NCI-H2107 treated with DMSO at 0.1 percent for 48 hours (cell line): ENCODE data around the gene DLGAP1.
"Not testable (repeated sequence)": the region's sequence is repeated elsewhere in the genome, so short reads cannot be mapped to it uniquely, and the experiment has no call there.

Source experiments
- DNase-seq: peaks from one replicate; lab custom pipeline; 2025; ENCODE audit not compliant: unreplicated experiment; lab: John Stamatoyannopoulos, UW

DLGAP1 gene

GRCh38 chr18:4096486-4096885 lies 358.6 kb downstream of the DLGAP1 start:
- DNase-seq: no peak

DNA sequence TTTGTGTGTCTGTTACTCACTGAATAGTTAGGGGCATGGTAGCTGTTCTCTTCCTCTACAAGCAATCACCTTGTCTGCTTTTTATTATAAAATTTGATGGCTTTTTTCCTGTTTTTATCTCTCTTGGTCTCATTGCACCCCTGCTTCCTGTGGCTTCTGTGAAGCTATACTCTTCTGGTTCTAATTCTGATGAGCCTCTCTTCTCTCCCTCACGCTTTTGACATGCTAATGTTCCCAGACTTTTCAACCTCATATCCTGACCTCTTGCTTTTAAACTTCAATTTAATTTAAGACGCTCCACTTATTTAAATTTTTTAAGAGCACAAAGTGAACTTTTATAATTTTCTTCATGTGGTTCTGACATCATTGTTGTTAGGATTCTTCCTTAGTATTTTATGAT lies 361.4 kb downstream of the DLGAP1 start:
- DNase-seq: no peak

- no peak for DNase-seq
These were observed 370.7 kb downstream of the DLGAP1 start for GRCh38 chr18:4084382-4084900.

DNA sequence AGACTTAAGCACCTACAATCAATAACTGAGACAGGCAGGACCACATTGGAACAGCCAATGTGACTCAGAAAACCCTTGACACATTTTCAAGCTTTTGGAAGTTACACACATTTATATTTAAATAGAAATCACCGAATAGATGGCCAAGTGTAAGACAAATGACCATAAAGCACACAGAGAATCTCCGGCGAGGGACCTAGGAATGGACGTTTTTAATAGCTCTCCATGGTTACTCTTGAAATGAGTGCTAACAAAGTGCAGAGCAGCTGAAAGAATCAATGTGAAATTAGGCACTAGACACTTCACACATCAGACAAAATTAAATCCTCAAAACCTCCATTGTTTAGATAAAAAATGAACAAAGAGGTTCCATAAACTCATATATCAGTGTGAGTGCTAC lies 376.9 kb downstream of the DLGAP1 start:
- DNase-seq: no peak

DNA sequence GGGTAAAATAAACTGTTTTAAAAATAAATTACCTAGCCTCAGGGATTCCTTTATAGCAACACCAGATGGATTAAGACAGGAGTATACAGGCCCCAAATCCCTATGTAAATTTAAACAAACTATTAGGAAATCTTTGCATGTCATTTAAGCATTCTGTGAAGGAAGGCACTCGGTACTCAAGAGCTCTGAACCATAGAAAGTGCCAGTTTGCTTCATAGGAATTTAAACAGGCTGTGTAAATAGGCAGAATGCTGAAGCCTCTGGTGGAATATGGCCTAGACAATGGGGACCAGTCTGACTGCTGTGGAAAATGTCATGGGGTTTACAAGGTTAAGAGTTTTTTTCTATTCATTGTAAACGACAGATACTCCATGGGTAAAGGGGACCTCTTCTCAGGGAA lies 377.4 kb downstream of the DLGAP1 start:
- DNase-seq: no peak

GRCh38 chr18:4077204-4077603 lies 377.9 kb downstream of the DLGAP1 start:
- DNase-seq: no peak

DNA sequence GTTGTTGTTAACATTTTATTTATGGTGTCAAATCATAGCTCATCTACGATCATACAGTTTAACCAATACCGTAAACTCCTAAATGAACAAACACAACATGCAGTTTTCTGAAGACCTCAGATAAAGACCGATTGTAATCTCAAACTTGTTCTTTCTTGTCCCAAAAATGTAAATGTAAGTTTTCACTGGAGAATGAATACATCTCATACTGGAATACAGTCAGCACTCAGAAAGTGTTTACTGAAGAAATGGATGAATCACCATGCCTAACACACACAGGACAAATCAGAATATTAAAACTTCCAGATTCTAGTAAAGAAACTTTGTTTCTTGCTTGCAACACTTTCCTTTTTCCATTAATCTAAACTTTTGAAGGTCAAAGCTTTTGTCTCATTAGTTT lies 380.5 kb downstream of the DLGAP1 start:
- no peak for DNase-seq

DNA sequence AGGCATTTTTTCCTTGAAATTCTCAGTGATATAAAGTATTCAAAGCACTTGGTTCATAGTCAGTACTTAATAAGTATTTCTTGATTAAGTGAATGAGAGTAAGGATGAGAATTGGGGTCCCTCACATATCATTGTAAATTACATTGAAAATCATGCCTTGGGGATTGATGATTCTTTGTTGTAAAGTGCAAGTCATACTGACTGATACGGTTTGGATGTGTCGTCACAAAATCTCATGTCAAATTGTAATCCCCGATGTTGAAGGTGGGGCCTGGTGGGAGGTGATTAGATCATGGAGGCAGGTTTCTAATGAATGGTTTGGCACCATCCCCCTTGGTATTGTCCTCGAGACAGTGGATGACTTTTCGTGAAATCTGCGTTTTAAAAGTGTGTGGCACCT lies 385.9 kb downstream of the DLGAP1 start:
- no peak for DNase-seq

GRCh38 chr18:4068552-4069158 lies 386.5 kb downstream of the DLGAP1 start:
- peak; percentile 21 for DNase-seq

DNA sequence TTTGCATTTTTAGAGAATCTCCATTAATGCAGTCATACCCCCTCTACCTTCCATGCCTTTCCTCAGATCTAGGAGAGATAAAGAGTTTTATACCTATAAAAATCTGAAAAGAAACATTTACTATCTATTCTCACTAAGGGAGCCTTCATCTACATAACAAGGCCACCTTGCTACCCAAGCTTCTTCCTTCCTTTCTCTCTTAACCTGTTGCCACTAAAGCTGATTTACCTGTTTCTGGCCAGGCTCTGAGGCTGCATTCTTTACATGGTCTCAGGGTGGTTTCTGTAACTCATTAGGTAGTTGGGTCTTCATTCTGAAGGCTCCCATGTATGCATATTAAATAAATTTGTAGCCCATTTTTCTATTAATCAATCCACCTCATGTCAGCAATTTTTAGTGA lies 391.6 kb downstream of the DLGAP1 start:
- no peak for DNase-seq

DNA sequence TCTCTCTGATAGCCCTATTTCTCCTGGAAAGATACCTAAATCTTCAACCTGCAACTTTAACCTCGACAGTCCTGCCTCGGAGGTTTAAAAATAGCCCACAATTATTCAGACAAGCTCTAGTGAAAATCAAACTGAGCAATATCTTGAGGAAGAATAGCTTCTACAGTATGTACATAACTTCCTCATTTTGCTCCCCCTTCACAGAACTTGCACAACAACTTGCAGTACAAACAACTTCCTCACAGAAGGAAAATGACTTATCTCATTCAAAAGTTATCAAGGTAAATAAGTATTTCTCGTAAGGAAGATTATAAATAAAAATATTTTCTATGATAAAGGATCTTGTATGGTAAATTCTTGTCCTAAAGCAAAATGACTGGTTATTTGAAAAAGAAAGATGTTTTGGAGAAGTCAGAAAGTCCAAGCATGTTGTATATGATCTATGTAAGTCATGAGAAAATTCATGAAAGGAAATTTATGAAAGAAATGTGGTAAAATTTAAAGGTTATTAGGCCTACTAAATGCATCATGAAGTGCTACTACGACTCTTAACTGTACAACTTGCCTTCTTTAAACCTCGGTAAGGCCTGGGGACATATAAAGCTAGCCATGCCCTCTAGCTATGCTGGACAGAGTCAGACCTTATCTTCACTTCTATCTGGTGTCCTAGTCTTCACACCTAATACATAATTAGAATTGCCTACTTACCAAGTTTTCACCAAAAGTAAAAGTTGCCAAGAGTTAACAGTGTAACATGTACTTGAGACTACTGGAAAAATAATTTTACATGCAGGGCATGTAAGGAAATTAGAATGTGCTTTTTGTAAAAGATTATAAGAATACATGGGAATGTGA lies 394.5 kb downstream of the DLGAP1 start:
- DNase-seq: no peak

DNA sequence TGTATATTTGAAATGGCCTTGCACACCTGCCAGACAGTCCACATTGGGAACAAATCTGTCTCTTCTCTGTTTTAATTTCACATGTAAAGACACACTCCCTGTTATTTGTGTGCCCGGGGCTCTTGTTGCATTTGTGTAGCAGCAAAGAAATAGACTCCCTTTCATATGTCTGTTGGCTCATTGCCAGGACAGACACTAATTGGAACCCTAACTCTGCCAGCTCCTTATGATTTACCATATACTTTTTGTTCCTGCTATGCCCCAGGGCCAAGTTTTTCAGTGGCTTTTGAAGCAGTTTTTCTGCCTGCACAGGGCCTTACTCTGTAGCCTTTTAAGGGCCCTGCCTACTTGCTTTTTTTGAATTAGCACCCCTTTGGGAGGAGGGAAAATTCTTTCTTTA lies 396.9 kb downstream of the DLGAP1 start:
- DNase-seq: no peak

DNA sequence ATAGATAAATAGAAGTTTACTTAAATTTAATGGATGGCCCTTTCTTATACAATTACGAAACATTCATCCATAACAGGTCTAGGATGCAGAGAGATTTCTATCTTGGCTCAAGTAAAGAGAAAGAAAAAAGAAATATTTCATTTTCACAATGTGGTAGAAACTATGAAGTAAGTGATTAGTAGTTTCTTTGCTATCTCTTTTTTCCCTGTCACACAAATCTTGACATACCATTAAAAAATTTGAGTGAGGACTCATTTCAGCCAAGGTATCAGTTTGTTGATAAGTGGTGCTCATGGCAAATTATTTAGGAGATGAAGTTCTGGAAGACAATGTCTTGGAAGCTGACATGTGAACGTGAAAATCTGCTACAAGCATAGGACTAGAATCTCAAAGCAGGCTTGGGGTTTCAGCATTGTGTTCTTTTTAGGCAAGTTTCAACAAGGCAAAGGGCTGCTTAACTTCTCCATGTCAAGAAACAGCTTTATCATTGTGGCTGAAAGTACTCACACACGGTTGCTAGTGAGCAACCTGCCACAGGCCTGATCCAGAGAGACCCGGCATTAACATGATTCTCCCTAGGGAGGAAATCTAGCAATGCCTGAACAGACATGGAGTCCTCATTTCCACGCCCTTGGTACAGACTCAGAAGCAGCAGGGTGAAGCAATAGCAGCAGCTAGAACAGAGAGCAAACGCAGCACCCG lies 414.6 kb downstream of the DLGAP1 start:
- peak; percentile 63 for DNase-seq

GRCh38 chr18:4035521-4035920 lies 419.6 kb downstream of the DLGAP1 start:
- no peak for DNase-seq

DNA sequence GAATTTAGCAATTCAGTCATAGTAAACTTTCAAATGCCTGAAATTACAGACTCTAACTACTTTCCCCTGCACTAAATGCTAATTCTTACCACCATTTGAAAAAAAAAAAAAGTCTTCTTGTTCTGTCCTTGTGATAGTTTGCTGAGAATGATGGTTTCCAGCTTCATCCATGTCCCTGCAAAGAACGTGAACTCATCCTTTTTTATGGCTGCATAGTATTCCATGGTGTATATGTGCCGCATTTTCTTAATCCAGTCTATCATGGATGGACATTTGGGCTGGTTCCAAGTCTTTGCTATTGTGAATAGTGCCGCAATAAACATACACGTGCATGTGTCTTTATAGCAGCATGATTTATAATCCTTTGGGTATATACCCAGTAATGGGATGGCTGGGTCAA lies 420.3 kb downstream of the DLGAP1 start:
- DNase-seq: not testable (repeated sequence)

DNA sequence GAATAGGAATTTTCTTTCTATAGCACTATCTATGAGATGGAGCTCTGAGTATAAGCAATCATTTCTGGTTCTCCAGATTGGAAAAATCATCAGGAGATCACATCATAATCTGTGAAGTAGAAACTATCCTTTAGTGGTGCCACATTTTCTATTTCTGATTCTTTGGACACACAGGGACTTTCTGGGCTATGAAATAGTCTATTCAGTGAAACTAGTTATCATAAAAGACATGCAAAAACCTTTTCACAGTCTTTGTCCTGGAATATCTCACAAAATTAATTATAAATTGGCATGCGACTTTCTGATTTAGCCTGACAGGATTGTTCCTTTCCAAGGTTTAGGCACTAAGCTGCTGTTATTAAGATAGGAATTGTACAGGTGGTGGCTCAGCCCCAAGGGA lies 428.6 kb downstream of the DLGAP1 start:
- DNase-seq: no peak

DNA sequence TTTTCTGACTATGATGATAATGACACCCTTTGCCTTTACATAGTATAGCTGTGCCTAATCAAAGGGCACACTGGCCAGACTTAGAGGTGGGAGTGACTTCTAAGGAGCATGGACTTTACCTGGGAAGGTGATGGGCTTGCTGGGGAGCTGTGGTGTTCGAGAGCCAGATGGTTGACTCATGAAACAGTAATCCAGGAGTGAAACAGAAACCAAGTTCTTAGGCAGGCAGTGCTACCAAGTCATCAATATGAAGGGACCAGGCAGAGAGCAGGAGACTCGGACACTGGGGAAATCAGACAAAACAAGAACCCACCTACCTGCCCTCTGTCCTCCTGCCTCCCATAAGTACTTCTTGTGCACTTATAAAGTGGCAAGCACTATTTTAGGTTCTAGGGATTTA lies 430.4 kb downstream of the DLGAP1 start:
- no peak for DNase-seq

DNA sequence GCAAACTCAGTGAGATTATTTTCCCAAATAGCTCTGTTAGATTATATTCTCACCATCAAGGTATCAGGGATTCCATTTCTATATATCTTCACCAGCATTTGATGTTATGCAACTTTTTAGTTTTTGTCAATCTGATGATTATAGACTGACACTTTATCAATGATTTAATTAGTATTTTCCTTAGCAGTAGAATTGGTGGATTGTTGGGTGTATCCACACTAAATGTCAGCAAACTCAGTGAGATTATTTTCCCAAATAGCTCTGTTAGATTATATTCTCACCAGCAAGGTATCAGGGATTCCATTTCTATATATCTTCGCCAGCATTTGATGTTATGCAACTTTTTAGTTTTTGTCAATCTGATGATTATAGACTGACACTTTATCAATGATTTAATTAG lies 432.4 kb downstream of the DLGAP1 start:
- not testable (repeated sequence) for DNase-seq

- no peak for DNase-seq
These were observed 435.1 kb downstream of the DLGAP1 start for GRCh38 chr18:4020026-4020425.

- DNase-seq: no peak
These were observed 437.6 kb downstream of the DLGAP1 start for GRCh38 chr18:4017480-4017879.

- no peak for DNase-seq
These were observed 438.6 kb downstream of the DLGAP1 start for GRCh38 chr18:4016391-4017049.
